ENCODE results near the gene C14orf132. TPM values are rescaled to one million over a fixed set of nuclear protein-coding genes. Genes with fewer than 3 reads are reported as not detected.

Gene C14orf132
- total and polyA plus RNA-seq, 4 donors, result 9.8 to 49.3 (median 24.7) TPM

GRCh38 chr14:96108911-96109310 lies 69.7 kb downstream of the C14orf132 start:
- WGBS, 2 donors, result 95 to 96% methylated on average over 10 of the region's 10 CpGs
- H3K36me3 ChIP-seq (ENCODE audit: control insufficient read depth in 4 of 4, insufficient read depth in 4 of 4, low read length in 4 of 4), result no peaks in the 10 kb centered on the region
- H3K9ac ChIP-seq (ENCODE audit: insufficient read depth in 1 of 2, low read length in 2 of 2), result no peak overlapping the region
- DNase-seq (no peak), ATAC-seq (ENCODE audit: insufficient read depth, low FRiP score) (no peak)
- H3K4me3 ChIP-seq, result no peak overlapping the region
- TF ChIP-seq CTCF (IDR thresholded peaks at IDR 0.05; ENCODE audit: control extremely low read depth, extremely low read depth), result no peak
- H3K27ac ChIP-seq (ENCODE audit: low read depth in 1 of 2, low read length in 1 of 2), result no peak overlapping the region
- H3K9me3 ChIP-seq (ENCODE audit: control insufficient read depth in 4 of 4, insufficient read depth in 3 of 4, low read length in 3 of 4), result no peaks in the 10 kb centered on the region
- H3K4me1 ChIP-seq (ENCODE audit: control insufficient read depth in 5 of 5, insufficient read depth in 5 of 5, low read length in 5 of 5), result peaks cover 0 to 7% (median 2%) of the 10 kb centered on the region in 5 donors
- no peaks in the 10 kb centered on the region for H3K27me3 ChIP-seq (ENCODE audit: control insufficient read depth in 3 of 3, insufficient read depth in 3 of 3, low read length in 2 of 3)

GRCh38 chr14:96109596-96110355 lies 70.6 kb downstream of the C14orf132 start:
- Histone ChIP-seq H3K9me3 (ENCODE audit: control insufficient read depth in 4 of 4, insufficient read depth in 3 of 4, low read length in 3 of 4) (peaks cover 0 to 4% (median 0%) of the 10 kb centered on the region in 4 donors), H3K27me3 (ENCODE audit: control insufficient read depth in 3 of 3, insufficient read depth in 3 of 3, low read length in 2 of 3) (no peaks in the 10 kb centered on the region), H3K9ac (ENCODE audit: insufficient read depth in 1 of 2, low read length in 2 of 2) (no peak overlapping the region), H3K27ac (ENCODE audit: low read depth in 1 of 2, low read length in 1 of 2) (no peak overlapping the region), H3K4me3 (no peak overlapping the region), H3K36me3 (ENCODE audit: control insufficient read depth in 4 of 4, insufficient read depth in 4 of 4, low read length in 4 of 4) (no peaks in the 10 kb centered on the region), H3K4me1 (ENCODE audit: control insufficient read depth in 5 of 5, insufficient read depth in 5 of 5, low read length in 5 of 5) (peaks cover 0 to 7% (median 2%) of the 10 kb centered on the region in 5 donors)
- TF ChIP-seq CTCF (IDR thresholded peaks at IDR 0.05; ENCODE audit: control extremely low read depth, extremely low read depth), result no peak
- DNase-seq (no peak), ATAC-seq (ENCODE audit: insufficient read depth, low FRiP score) (no peak)
- WGBS, 2 donors, result 93 to 96% methylated on average over 8 of the region's 8 CpGs

GRCh38 chr14:96112032-96112431 lies 72.9 kb downstream of the C14orf132 start:
- Histone ChIP-seq H3K27me3 (ENCODE audit: control insufficient read depth in 3 of 3, insufficient read depth in 3 of 3, low read length in 2 of 3) (no peaks in the 10 kb centered on the region), H3K9me3 (ENCODE audit: control insufficient read depth in 4 of 4, insufficient read depth in 3 of 4, low read length in 3 of 4) (peaks cover 0 to 4% (median 0%) of the 10 kb centered on the region in 4 donors), H3K9ac (ENCODE audit: insufficient read depth in 1 of 2, low read length in 2 of 2) (no peak overlapping the region), H3K4me1 (ENCODE audit: control insufficient read depth in 5 of 5, insufficient read depth in 5 of 5, low read length in 5 of 5) (peaks cover 0 to 10% (median 0%) of the 10 kb centered on the region in 5 donors), H3K36me3 (ENCODE audit: control insufficient read depth in 4 of 4, insufficient read depth in 4 of 4, low read length in 4 of 4) (no peaks in the 10 kb centered on the region), H3K27ac (ENCODE audit: low read depth in 1 of 2, low read length in 1 of 2) (no peak overlapping the region), H3K4me3 (no peak overlapping the region)
- 42 to 61% methylated on average over 3 of the region's 3 CpGs for WGBS, 2 donors
- no peak for TF ChIP-seq CTCF (IDR thresholded peaks at IDR 0.05; ENCODE audit: control extremely low read depth, extremely low read depth)
- DNase-seq (peak in 1 of 3 donors; percentile 33), ATAC-seq (ENCODE audit: insufficient read depth, low FRiP score) (no peak)

Data from lung (tissue), 12 donors.